ENCODE results near the gene CDC5L. TPM values are rescaled to one million over a fixed set of nuclear protein-coding genes. Genes with fewer than 3 reads are reported as not detected.
A peak's percentile ranks its signal among the peaks of the same experiment; 100 is the strongest.

The CDC5L gene
- polyA plus RNA-seq, 3 donors, result 4.9 to 10.2 (median 7.4) TPM

DNA sequence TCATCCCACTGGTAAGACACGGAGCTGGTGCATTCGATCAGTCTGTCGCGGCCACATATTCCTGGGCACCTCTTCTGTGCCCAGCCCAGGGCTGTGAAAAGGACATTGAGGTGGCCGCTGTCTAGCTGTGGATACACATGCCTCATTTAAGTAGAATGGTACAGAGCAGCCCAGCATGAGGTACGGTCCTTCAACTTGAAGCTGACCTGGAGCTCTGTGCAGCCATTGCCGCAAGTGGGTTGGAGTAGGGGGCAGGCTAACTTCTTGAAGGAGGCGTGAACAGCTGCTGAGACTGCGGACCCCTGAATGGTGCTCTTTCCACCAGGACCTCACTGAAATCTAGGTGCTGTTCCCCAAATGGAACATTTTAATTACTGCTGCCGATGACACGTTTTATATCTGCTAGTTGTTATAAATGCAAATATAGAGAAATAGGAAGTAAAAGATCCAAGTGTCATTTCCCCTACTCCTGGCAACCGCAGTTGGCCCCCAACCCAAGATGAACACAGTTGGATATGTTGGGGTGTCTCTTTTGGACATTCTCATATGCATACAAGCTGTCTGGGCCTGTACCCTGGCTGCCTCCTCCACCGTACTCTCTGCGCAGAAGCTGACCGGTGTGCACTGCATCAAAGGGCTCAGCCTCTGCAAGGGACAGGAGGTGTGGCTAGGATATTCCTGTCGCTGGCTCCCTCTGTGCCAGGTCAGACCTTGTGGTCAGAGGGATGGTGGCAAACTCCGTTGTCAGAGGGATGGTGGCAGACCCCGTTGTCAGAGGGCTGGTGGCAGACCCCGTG lies 86.1 kb downstream of the CDC5L start:
- Mint-ChIP-seq H3K27me3 (ENCODE audit: low read depth in 3 of 3) (peaks cover 2 to 7% (median 3%) of the 10 kb centered on the region in 3 donors), H3K4me3 (no peak overlapping the region), H3K4me1 (peaks cover 18% of the 10 kb centered on the region), H3K27ac (peak overlapping the region in 2 of 7 donors; percentile 1 to 51), H3K9me3 (no peaks in the 10 kb centered on the region), H3K36me3 (no peaks in the 10 kb centered on the region)
- DNase-seq, result no peak
- WGBS (ENCODE audit: insufficient coverage), result 74% methylated on average over 13 of the region's 19 CpGs
- no peak overlapping the region for H2AFZ ChIP-seq (ENCODE audit: insufficient read depth, low read depth, low read length, poor library complexity, severe bottlenecking)
- no peaks in the 10 kb centered on the region for H3K9me3 ChIP-seq (replicated peaks in 1 of 2; ENCODE audit: control insufficient read depth in 1 of 2, insufficient read depth in 1 of 2, low read length in 2 of 2)
- no peaks in the 10 kb centered on the region for H3K79me2 ChIP-seq (ENCODE audit: insufficient read depth, low read length)
- H3K9ac ChIP-seq (ENCODE audit: insufficient read depth, low read length, poor library complexity, severe bottlenecking), result no peak overlapping the region
- intact Hi-C loops (cut with micrococcal nuclease), result loop anchor here (2.0 to 10.0 kb wide), 6 partner anchors 121 to 1451 kb away; no protein-coding TSS in a partner anchor
- H3K4me2 ChIP-seq (replicated peaks; ENCODE audit: extremely low read depth, low read length, poor library complexity, severe bottlenecking), result no peak overlapping the region
- H3K4me3 ChIP-seq (replicated peaks in 1 of 3; ENCODE audit: low read depth in 2 of 3, low read length in 3 of 3), result no peak overlapping the region
- TF ChIP-seq, protein P1, sequence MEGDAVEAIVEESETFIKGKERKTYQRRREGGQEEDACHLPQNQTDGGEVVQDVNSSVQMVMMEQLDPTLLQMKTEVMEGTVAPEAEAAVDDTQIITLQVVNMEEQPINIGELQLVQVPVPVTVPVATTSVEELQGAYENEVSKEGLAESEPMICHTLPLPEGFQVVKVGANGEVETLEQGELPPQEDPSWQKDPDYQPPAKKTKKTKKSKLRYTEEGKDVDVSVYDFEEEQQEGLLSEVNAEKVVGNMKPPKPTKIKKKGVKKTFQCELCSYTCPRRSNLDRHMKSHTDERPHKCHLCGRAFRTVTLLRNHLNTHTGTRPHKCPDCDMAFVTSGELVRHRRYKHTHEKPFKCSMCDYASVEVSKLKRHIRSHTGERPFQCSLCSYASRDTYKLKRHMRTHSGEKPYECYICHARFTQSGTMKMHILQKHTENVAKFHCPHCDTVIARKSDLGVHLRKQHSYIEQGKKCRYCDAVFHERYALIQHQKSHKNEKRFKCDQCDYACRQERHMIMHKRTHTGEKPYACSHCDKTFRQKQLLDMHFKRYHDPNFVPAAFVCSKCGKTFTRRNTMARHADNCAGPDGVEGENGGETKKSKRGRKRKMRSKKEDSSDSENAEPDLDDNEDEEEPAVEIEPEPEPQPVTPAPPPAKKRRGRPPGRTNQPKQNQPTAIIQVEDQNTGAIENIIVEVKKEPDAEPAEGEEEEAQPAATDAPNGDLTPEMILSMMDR (IDR thresholded peaks at IDR 0.05), result no peak
- H3K4me1 ChIP-seq (ENCODE audit: control insufficient read depth in 1 of 2, insufficient read depth in 2 of 2, low read length in 2 of 2), result peaks cover 7 to 12% of the 10 kb centered on the region in 2 donors
- H3K27ac ChIP-seq (ENCODE audit: low read depth in 1 of 2, low read length in 2 of 2), result no peak overlapping the region
- no peaks in the 10 kb centered on the region for H3K27me3 ChIP-seq (ENCODE audit: control insufficient read depth in 2 of 2, insufficient read depth in 2 of 2, low read length in 2 of 2)
- H4K20me1 ChIP-seq (ENCODE audit: insufficient read depth, low read length), result no peaks in the 10 kb centered on the region
- no peaks in the 10 kb centered on the region for H3K36me3 ChIP-seq (replicated peaks in 1 of 2; ENCODE audit: control insufficient read depth in 1 of 2, insufficient read depth in 2 of 2, low read length in 2 of 2)

DNA sequence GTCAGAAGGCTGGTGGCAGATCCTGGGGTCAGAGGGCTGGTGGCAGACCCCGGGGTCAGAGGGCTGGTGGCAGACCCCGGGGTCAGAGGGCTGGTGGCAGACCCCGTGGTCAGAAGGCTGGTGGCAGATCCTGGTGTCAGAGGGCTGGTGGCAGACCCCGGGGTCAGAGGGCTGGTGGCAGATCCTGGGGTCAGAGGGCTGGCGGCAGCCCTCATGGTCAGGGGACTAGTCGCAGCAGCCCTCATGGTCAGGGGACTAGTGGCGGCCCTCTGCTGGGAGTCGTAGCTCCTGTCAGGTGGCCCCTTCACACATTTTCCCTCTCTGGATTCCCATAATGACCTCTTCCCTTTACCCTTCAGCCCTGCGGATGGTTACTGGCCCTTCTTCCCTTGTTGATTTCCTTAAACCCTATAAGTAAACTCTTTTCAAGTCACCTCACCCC lies 86.7 kb downstream of the CDC5L start:
- intact Hi-C loops (cut with micrococcal nuclease), result loop anchor here (2.0 to 10.0 kb wide), 6 partner anchors 121 to 1451 kb away; no protein-coding TSS in a partner anchor
- H3K4me3 ChIP-seq (replicated peaks in 1 of 3; ENCODE audit: low read depth in 2 of 3, low read length in 3 of 3), result no peak overlapping the region
- WGBS (ENCODE audit: insufficient coverage), result 84% methylated on average over 8 of the region's 9 CpGs
- Mint-ChIP-seq H3K36me3 (no peaks in the 10 kb centered on the region), H3K9me3 (no peaks in the 10 kb centered on the region), H3K4me3 (no peak overlapping the region), H3K4me1 (peaks cover 18% of the 10 kb centered on the region), H3K27ac (peak overlapping the region in 1 of 7 donors; percentile 51), H3K27me3 (ENCODE audit: low read depth in 3 of 3) (peaks cover 2 to 7% (median 3%) of the 10 kb centered on the region in 3 donors)
- no peaks in the 10 kb centered on the region for H3K27me3 ChIP-seq (ENCODE audit: control insufficient read depth in 2 of 2, insufficient read depth in 2 of 2, low read length in 2 of 2)
- no peaks in the 10 kb centered on the region for H3K36me3 ChIP-seq (replicated peaks in 1 of 2; ENCODE audit: control insufficient read depth in 1 of 2, insufficient read depth in 2 of 2, low read length in 2 of 2)
- no peak overlapping the region for H2AFZ ChIP-seq (ENCODE audit: insufficient read depth, low read depth, low read length, poor library complexity, severe bottlenecking)
- no peak overlapping the region for H3K4me2 ChIP-seq (replicated peaks; ENCODE audit: extremely low read depth, low read length, poor library complexity, severe bottlenecking)
- H3K9me3 ChIP-seq (replicated peaks in 1 of 2; ENCODE audit: control insufficient read depth in 1 of 2, insufficient read depth in 1 of 2, low read length in 2 of 2), result no peaks in the 10 kb centered on the region
- TF ChIP-seq, protein P1 (IDR thresholded peaks at IDR 0.05), result no peak
- no peaks in the 10 kb centered on the region for H4K20me1 ChIP-seq (ENCODE audit: insufficient read depth, low read length)
- DNase-seq, result no peak
- no peak overlapping the region for H3K27ac ChIP-seq (ENCODE audit: low read depth in 1 of 2, low read length in 2 of 2)
- H3K9ac ChIP-seq (ENCODE audit: insufficient read depth, low read length, poor library complexity, severe bottlenecking), result no peak overlapping the region
- no peaks in the 10 kb centered on the region for H3K79me2 ChIP-seq (ENCODE audit: insufficient read depth, low read length)
- peaks cover 7 to 12% of the 10 kb centered on the region in 2 donors for H3K4me1 ChIP-seq (ENCODE audit: control insufficient read depth in 1 of 2, insufficient read depth in 2 of 2, low read length in 2 of 2)
